ENCODE data around the gene KRT80. TPM values are rescaled to one million over a fixed set of nuclear protein-coding genes. Genes with fewer than 3 reads are reported as not detected.

Gene KRT80
- total and polyA plus RNA-seq, 2 experiments from 2014 or later, result not detected

GRCh38 chr12:52189376-52190174 lies 2.2 kb downstream of the KRT80 start (continued):
- TF ChIP-seq ZNF462 (CRISPR knock-in tag; IDR thresholded peaks at IDR 0.05), result no peak
- no peak for TF ChIP-seq POLR2AphosphoS5 (IDR thresholded peaks at IDR 0.05; ENCODE audit: low read depth)
- TF ChIP-seq NANOG (IDR thresholded peaks at IDR 0.05; ENCODE audit: borderline replicate concordance), result no peak
- no peak for TF ChIP-seq ZNF331 (CRISPR knock-in tag; IDR thresholded peaks at IDR 0.05; ENCODE audit: low read depth)
- TF ChIP-seq, protein P1, sequence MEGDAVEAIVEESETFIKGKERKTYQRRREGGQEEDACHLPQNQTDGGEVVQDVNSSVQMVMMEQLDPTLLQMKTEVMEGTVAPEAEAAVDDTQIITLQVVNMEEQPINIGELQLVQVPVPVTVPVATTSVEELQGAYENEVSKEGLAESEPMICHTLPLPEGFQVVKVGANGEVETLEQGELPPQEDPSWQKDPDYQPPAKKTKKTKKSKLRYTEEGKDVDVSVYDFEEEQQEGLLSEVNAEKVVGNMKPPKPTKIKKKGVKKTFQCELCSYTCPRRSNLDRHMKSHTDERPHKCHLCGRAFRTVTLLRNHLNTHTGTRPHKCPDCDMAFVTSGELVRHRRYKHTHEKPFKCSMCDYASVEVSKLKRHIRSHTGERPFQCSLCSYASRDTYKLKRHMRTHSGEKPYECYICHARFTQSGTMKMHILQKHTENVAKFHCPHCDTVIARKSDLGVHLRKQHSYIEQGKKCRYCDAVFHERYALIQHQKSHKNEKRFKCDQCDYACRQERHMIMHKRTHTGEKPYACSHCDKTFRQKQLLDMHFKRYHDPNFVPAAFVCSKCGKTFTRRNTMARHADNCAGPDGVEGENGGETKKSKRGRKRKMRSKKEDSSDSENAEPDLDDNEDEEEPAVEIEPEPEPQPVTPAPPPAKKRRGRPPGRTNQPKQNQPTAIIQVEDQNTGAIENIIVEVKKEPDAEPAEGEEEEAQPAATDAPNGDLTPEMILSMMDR (conservative IDR thresholded peaks at IDR 0.05; ENCODE audit: low read depth in 2 of 2), result no peak

- H3K4me3 ChIP-seq, result no peak overlapping the region
- H3K79me2 ChIP-seq (replicated peaks; ENCODE audit: insufficient read depth), result no peaks in the 10 kb centered on the region
- no peaks in the 10 kb centered on the region for H3F3A ChIP-seq (replicated peaks; ENCODE audit: low read depth)
- Mint-ChIP-seq H3K36me3 (ENCODE audit: low read depth) (no peaks in the 10 kb centered on the region), H3K4me3 (no peak overlapping the region), H3K4me1 (peaks cover 13% of the 10 kb centered on the region), H3K27ac (no peak overlapping the region), H3K27me3 (ENCODE audit: insufficient read depth, low read depth, poor library complexity) (peaks cover 2% of the 10 kb centered on the region), H3K9me3 (no peaks in the 10 kb centered on the region)
- no peak overlapping the region for H3K4me2 ChIP-seq
- H3K36me3 ChIP-seq (ENCODE audit: insufficient read depth), result no peaks in the 10 kb centered on the region
- no peaks in the 10 kb centered on the region for H4K20me1 ChIP-seq (replicated peaks; ENCODE audit: insufficient read depth)
- no peaks in the 10 kb centered on the region for H3K9me2 ChIP-seq (ENCODE audit: insufficient read depth)
- ATAC-seq (no peak), DNase-seq (ENCODE audit: low spot score) (no peak)
- no peak overlapping the region for H2AFZ ChIP-seq
- no peaks in the 10 kb centered on the region for H3K4me1 ChIP-seq (ENCODE audit: insufficient read depth)
- no peak overlapping the region for H3K27ac ChIP-seq (ENCODE audit: low read depth)
- H3K27me3 ChIP-seq (ENCODE audit: insufficient read depth), result no peaks in the 10 kb centered on the region
- TF ChIP-seq ZNF462 (CRISPR knock-in tag; IDR thresholded peaks at IDR 0.05) (no peak), POLR2AphosphoS5 (IDR thresholded peaks at IDR 0.05; ENCODE audit: low read depth) (no peak), STAT1 (IDR thresholded peaks at IDR 0.05; ENCODE audit: unreplicated experiment) (no peak), EZH2 (IDR thresholded peaks at IDR 0.05; ENCODE audit: low read depth, unreplicated experiment) (no peak)
Measured at GRCh38 chr12:52188658-52189057, 3.2 kb downstream of the KRT80 start.

All from GM23338 (cell line).